ENCODE results near the gene OPN1MW3. TPM values are rescaled to one million over a fixed set of nuclear protein-coding genes. Genes with fewer than 3 reads are reported as not detected.

Gene OPN1MW3
- total and polyA plus RNA-seq, 7 donors = 0.54 TPM; not detected in 6

DNA sequence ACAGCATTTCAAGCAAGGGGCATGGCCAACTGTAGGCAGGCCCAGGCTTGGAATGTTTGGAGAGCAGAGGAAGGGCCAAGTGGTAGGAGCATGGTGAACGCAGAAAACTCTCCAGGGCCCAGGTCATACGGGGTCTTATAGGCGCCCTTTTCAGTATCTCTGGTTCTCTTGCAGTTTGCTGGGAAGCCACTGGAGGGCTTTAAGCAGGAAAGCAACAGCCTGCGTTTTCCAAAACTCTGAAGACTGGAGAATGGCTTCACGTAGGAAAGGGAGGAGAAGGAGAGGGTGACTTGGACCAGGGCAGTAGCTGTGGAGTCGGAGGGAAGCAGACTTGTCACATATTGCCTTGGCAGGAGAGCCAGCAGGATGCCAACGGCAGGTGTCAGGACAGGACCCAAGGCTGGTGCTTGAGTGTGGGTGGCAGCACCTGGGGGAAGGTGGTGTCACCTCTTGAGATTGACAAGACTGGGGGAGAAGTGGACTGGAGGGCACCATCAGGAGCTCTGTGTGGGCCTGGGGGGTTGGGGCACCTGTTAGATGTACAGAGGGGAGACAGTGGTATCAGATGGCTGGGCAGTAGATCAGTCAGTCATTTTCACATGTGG, 60.1 kb downstream of the OPN1MW3 start:
- TF ChIP-seq EP300 (IDR thresholded peaks at IDR 0.05) = no peak
- TF ChIP-seq, protein P1, sequence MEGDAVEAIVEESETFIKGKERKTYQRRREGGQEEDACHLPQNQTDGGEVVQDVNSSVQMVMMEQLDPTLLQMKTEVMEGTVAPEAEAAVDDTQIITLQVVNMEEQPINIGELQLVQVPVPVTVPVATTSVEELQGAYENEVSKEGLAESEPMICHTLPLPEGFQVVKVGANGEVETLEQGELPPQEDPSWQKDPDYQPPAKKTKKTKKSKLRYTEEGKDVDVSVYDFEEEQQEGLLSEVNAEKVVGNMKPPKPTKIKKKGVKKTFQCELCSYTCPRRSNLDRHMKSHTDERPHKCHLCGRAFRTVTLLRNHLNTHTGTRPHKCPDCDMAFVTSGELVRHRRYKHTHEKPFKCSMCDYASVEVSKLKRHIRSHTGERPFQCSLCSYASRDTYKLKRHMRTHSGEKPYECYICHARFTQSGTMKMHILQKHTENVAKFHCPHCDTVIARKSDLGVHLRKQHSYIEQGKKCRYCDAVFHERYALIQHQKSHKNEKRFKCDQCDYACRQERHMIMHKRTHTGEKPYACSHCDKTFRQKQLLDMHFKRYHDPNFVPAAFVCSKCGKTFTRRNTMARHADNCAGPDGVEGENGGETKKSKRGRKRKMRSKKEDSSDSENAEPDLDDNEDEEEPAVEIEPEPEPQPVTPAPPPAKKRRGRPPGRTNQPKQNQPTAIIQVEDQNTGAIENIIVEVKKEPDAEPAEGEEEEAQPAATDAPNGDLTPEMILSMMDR (IDR thresholded peaks at IDR 0.05) = peak; percentile 18 to 57 (median 40)
- no peak overlapping the region for H3K4me3 ChIP-seq
- DNase-seq = no peak
- peaks cover 0 to 2% (median 0%) of the 10 kb centered on the region in 3 donors for H3K27me3 ChIP-seq
- WGBS, 2 donors = 12 to 26% methylated on average over 7 of the region's 7 CpGs
- no peaks in the 10 kb centered on the region for H3K4me1 ChIP-seq
- no peaks in the 10 kb centered on the region for H3K36me3 ChIP-seq
- intact Hi-C loops (cut with DNase I) = no loop called here
- H3K27ac ChIP-seq = no peak overlapping the region
- H3K9me3 ChIP-seq = no peaks in the 10 kb centered on the region

DNA sequence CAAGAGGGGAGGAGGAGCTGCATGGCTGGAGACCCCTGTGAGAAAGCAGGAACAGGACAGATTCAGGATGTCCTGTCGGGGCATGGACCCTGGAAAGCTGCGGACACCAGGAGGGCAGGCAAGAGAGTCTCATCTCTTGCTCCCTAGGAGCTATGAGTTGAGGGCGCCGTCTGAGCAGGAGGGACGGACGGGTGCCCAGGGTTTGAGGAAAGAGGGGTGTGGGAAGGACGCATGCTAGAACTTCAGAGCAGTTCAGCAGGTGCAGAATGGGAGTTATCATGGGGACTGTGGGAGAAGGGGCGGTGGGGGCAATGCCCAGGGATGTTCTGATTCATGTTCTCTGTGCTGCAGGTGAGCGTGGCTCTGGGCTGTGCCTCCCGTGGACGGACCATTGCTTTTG, 63.0 kb downstream of the OPN1MW3 start:
- DNase-seq = no peak
- Histone ChIP-seq H3K27ac (no peak overlapping the region), H3K27me3 (no peaks in the 10 kb centered on the region), H3K4me3 (no peak overlapping the region), H3K4me1 (peaks cover 0 to 6% (median 0%) of the 10 kb centered on the region in 4 donors), H3K9me3 (no peaks in the 10 kb centered on the region), H3K36me3 (no peaks in the 10 kb centered on the region)
- TF ChIP-seq EP300 (IDR thresholded peaks at IDR 0.05) (no peak), POLR2A (IDR thresholded peaks at IDR 0.05) (no peak), POLR2AphosphoS5 (IDR thresholded peaks at IDR 0.05) (no peak)
- TF ChIP-seq, protein P1 (IDR thresholded peaks at IDR 0.05) = no peak
- WGBS, 2 donors = 85 to 92% methylated on average over 11 of the region's 11 CpGs
- intact Hi-C loops (cut with DNase I) = no loop called here

Other genes with a start within 250 kb of the OPN1MW3 start
- 10 to 100 TPM; 26.8 to 41.7 (median 37.3) TPM for gene IRAK1, start 237.7 kb upstream of the OPN1MW3 start, total RNA-seq
- gene IRAK1, start 237.7 kb upstream of the OPN1MW3 start, polyA plus RNA-seq = 100 to 1,000 TPM in 1 of 3 donors, 10 to 100 TPM in 2; 67.7 to 103 (median 70.3) TPM
- gene MECP2, start 159.9 kb upstream of the OPN1MW3 start, total RNA-seq = 10 to 100 TPM; 43.9 to 57.9 (median 49.6) TPM
- 10 to 100 TPM; 14.4 to 22.5 (median 18.7) TPM for gene MECP2, start 159.9 kb upstream of the OPN1MW3 start, polyA plus RNA-seq
- gene OPN1LW, start 113.3 kb upstream of the OPN1MW3 start, total RNA-seq = not detected
- gene OPN1LW, start 113.3 kb upstream of the OPN1MW3 start, polyA plus RNA-seq = not detected
- not detected for gene OPN1MW, start 75.0 kb upstream of the OPN1MW3 start, total RNA-seq
- not detected for gene OPN1MW, start 75.0 kb upstream of the OPN1MW3 start, polyA plus RNA-seq
- gene OPN1MW2, start 37.8 kb upstream of the OPN1MW3 start, total RNA-seq = not detected
- not detected for gene OPN1MW2, start 37.8 kb upstream of the OPN1MW3 start, polyA plus RNA-seq
- not detected for gene TEX28, start 37.5 kb downstream of the OPN1MW3 start, total RNA-seq
- gene TEX28, start 37.5 kb downstream of the OPN1MW3 start, polyA plus RNA-seq = not detected
- gene TKTL1, start 38.2 kb downstream of the OPN1MW3 start, total RNA-seq = under 1 TPM in 1 of 4 donors, not detected in 3; under 0.01 TPM
- under 1 TPM in 1 of 3 donors, not detected in 2; 0.31 TPM for gene TKTL1, start 38.2 kb downstream of the OPN1MW3 start, polyA plus RNA-seq
- gene FLNA, start 117.1 kb downstream of the OPN1MW3 start, total RNA-seq = 1,000 to 10,000 TPM; 2,494 to 9,435 (median 5,341) TPM
- gene FLNA, start 117.1 kb downstream of the OPN1MW3 start, polyA plus RNA-seq = 100 to 1,000 TPM in 1 of 3 donors, 10 to 100 TPM in 2; 27.0 to 442 (median 42.0) TPM
- 10 to 100 TPM; 44.3 to 66.8 (median 48.6) TPM for gene EMD, start 121.7 kb downstream of the OPN1MW3 start, total RNA-seq
- gene EMD, start 121.7 kb downstream of the OPN1MW3 start, polyA plus RNA-seq = 10 to 100 TPM; 40.7 to 87.9 (median 42.6) TPM
- gene RPL10, start 140.8 kb downstream of the OPN1MW3 start, total RNA-seq = 1,000 to 10,000 TPM; 3,138 to 8,651 (median 6,770) TPM
- gene RPL10, start 140.8 kb downstream of the OPN1MW3 start, polyA plus RNA-seq = 1,000 to 10,000 TPM; 4,760 to 8,094 (median 5,003) TPM
- 10 to 100 TPM; 10.9 to 21.8 (median 16.6) TPM for gene DNASE1L1, start 151.7 kb downstream of the OPN1MW3 start, total RNA-seq
- gene DNASE1L1, start 151.7 kb downstream of the OPN1MW3 start, polyA plus RNA-seq = 10 to 100 TPM; 15.5 to 25.7 (median 17.4) TPM
- gene TAFAZZIN, start 154.0 kb downstream of the OPN1MW3 start, total RNA-seq = 10 to 100 TPM; 35.7 to 58.2 (median 36.6) TPM
- 10 to 100 TPM in 1 of 3 donors, 1 to 10 TPM in 2; 8.4 to 48.0 (median 9.2) TPM for gene TAFAZZIN, start 154.0 kb downstream of the OPN1MW3 start, polyA plus RNA-seq
- gene ATP6AP1, start 171.1 kb downstream of the OPN1MW3 start, total RNA-seq = 10 to 100 TPM; 16.5 to 54.6 (median 27.0) TPM
- gene ATP6AP1, start 171.1 kb downstream of the OPN1MW3 start, polyA plus RNA-seq = 10 to 100 TPM; 18.6 to 87.7 (median 39.1) TPM
- 100 to 1,000 TPM in 1 of 4 donors, 10 to 100 TPM in 3; 71.7 to 101 (median 86.1) TPM for gene GDI1, start 179.6 kb downstream of the OPN1MW3 start, total RNA-seq
- 10 to 100 TPM; 50.9 to 75.4 (median 51.1) TPM for gene GDI1, start 179.6 kb downstream of the OPN1MW3 start, polyA plus RNA-seq
- 10 to 100 TPM; 40.5 to 78.1 (median 48.7) TPM for gene FAM50A, start 186.6 kb downstream of the OPN1MW3 start, total RNA-seq
- 10 to 100 TPM; 61.9 to 85.1 (median 85.1) TPM for gene FAM50A, start 186.6 kb downstream of the OPN1MW3 start, polyA plus RNA-seq
- 10 to 100 TPM in 1 of 4 donors, 1 to 10 TPM in 3; 3.1 to 12.7 (median 5.9) TPM for gene PLXNA3, start 200.7 kb downstream of the OPN1MW3 start, total RNA-seq
- 10 to 100 TPM in 1 of 3 donors, 1 to 10 TPM in 2; 4.2 to 22.9 (median 8.6) TPM for gene PLXNA3, start 200.7 kb downstream of the OPN1MW3 start, polyA plus RNA-seq
- gene LAGE3, start 221.7 kb downstream of the OPN1MW3 start, total RNA-seq = 10 to 100 TPM; 15.5 to 32.7 (median 22.4) TPM
- gene LAGE3, start 221.7 kb downstream of the OPN1MW3 start, polyA plus RNA-seq = 10 to 100 TPM; 12.7 to 25.4 (median 21.6) TPM
- 10 to 100 TPM; 31.6 to 51.0 (median 44.1) TPM for gene UBL4A, start 229.0 kb downstream of the OPN1MW3 start, total RNA-seq
- gene UBL4A, start 229.0 kb downstream of the OPN1MW3 start, polyA plus RNA-seq = 10 to 100 TPM; 36.5 to 44.4 (median 36.5) TPM
- gene SLC10A3, start 233.0 kb downstream of the OPN1MW3 start, total RNA-seq = 10 to 100 TPM; 17.5 to 28.8 (median 20.7) TPM
- gene SLC10A3, start 233.0 kb downstream of the OPN1MW3 start, polyA plus RNA-seq = 10 to 100 TPM; 12.9 to 22.6 (median 18.0) TPM

Data from sigmoid colon (tissue), 7 donors.